A549 (cell line): Measurements from ENCODE around the gene RNU5D-1. TPM values are rescaled to one million over a fixed set of nuclear protein-coding genes. Genes with fewer than 3 reads are reported as not detected.

ENCODE experiments used
- ATAC-seq, 2 experiments: fragments of 200-7000 bp in 1 of 2; fragments of >200 bp in 1 of 2; cut with Nextera tagmentation in 1 of 2; cut with Tn5 transposase in 1 of 2; 3 replicates each; pipeline versions ENCODE4 v1.8.0 to v1.9.1; 2018 to 2020; ENCODE audit warnings: mild to moderate bottlenecking in 1 of 2, moderate library complexity in 1 of 2
- CTCF ChIA-PET: fragments of 300-600 bp; sonication (Branson Sonifier 250); formaldehyde crosslinking; extraction: SDS; loops from one replicate; lab custom pipeline; 2021; ENCODE audit warnings: antibody characterized with exemption, inconsistent platforms; lab: Yijun Ruan, JAX
- POLR2A ChIA-PET: fragments of 350-600 bp; formaldehyde crosslinking; extraction: SDS; loops from one replicate; lab custom pipeline; 2021; ENCODE audit warnings: antibody characterized with exemption, inconsistent platforms; lab: Yijun Ruan, JAX
- DNase-seq, 2 experiments: peaks; one replicate each; pipeline versions ENCODE4 v3.0.0 to v3.0.0-alpha.2; 2011 to 2016; ENCODE audit warnings: low read depth in 1 of 2, low spot score in 1 of 2
- FAIRE-seq: peaks from 2 replicates; lab custom pipeline; 2011; peaks lifted over from hg19 to GRCh38; lab: Jason Lieb, UNC
- H3K27ac ChIP-seq, 2 experiments: fragments of >200 bp; sonication (Bioruptor Twin); formaldehyde crosslinking; 3 replicates each; pipeline ENCODE4 v1.5.1; 2016 to 2017
- H3K4me1 ChIP-seq: fragments of >200 bp; sonication (Bioruptor Twin); formaldehyde crosslinking; 3 replicates; pipeline ENCODE4 v1.6.1; 2016
- H3K4me2 ChIP-seq: fragments of >200 bp; sonication (Bioruptor Twin); formaldehyde crosslinking; 3 replicates; pipeline ENCODE4 v1.6.1; 2016
- H3K4me3 ChIP-seq: fragments of >200 bp; sonication (Bioruptor Twin); formaldehyde crosslinking; 3 replicates; pipeline ENCODE4 v1.5.1; 2016
- H3K9me3 ChIP-seq: fragments of >200 bp; sonication (Bioruptor Twin); formaldehyde crosslinking; 3 replicates; pipeline ENCODE4 v1.6.1; 2016
- CBX2 ChIP-seq: fragments of 200-600 bp; sonication (generic); IDR thresholded peaks from 2 replicates; pipeline ENCODE4 v1.6.1; 2016; ENCODE audit warnings: low read depth, mild to moderate bottlenecking, borderline replicate concordance
- CBX8 ChIP-seq: fragments of 200-600 bp; sonication (generic); IDR thresholded peaks from 2 replicates; pipeline ENCODE4 v1.6.1; 2016
- CHD2 ChIP-seq: fragments of 150-350 bp; IDR thresholded peaks from 2 replicates; pipeline ENCODE4 v1.6.1; 2014; ENCODE audit warnings: low read length; ENCODE audit not compliant: partially characterized antibody
- CHD4 ChIP-seq: fragments of 200-600 bp; sonication (generic); IDR thresholded peaks from 2 replicates; pipeline ENCODE4 v1.6.1; 2016; ENCODE audit warnings: antibody characterized with exemption, mild to moderate bottlenecking, borderline replicate concordance
- EHF ChIP-seq: fragments of 250-450 bp; sonication (Bioruptor Pico); IDR thresholded peaks from 2 replicates; pipeline ENCODE4 v1.5.0; 2020; ENCODE audit warnings: mild to moderate bottlenecking
- EHMT2 ChIP-seq: fragments of 200-600 bp; sonication (generic); IDR thresholded peaks from 2 replicates; pipeline ENCODE4 v1.6.1; 2016; ENCODE audit warnings: antibody characterized with exemption, low read depth, mild to moderate bottlenecking, moderate library complexity
- EP300 ChIP-seq, 2 experiments: fragments of >200 bp; sonication (Bioruptor Twin); formaldehyde crosslinking; IDR thresholded peaks; 2 replicates in 1 of 2; 3 replicates in 1 of 2; pipeline ENCODE4 v1.6.1; 2016 to 2017
- FOSB ChIP-seq: fragments of 250-450 bp; sonication (Bioruptor Pico); IDR thresholded peaks from 2 replicates; pipeline ENCODE4 v1.5.0; 2020; ENCODE audit warnings: mild to moderate bottlenecking, moderate library complexity
- GATA3 ChIP-seq: IDR thresholded peaks from 2 replicates; pipeline ENCODE4 v1.6.1; 2012; ENCODE audit warnings: borderline replicate concordance
- HDAC2 ChIP-seq: fragments of 200-600 bp; sonication (generic); IDR thresholded peaks from 2 replicates; pipeline ENCODE4 v1.6.1; 2016
- KDM1A ChIP-seq: fragments of 200-600 bp; sonication (generic); IDR thresholded peaks from 2 replicates; pipeline ENCODE4 v1.6.1; 2016; ENCODE audit warnings: low read depth, mild to moderate bottlenecking
- NPAS2 ChIP-seq: fragments of 250-450 bp; sonication (Bioruptor Pico); IDR thresholded peaks from 2 replicates; pipeline ENCODE4 v1.8.0; 2022; ENCODE audit warnings: mild to moderate bottlenecking, moderate library complexity, borderline replicate concordance
- RFX5 ChIP-seq: fragments of 450-650 bp; IDR thresholded peaks from 2 replicates; pipeline ENCODE4 v1.7.1; 2014; ENCODE audit warnings: antibody characterized with exemption, mild to moderate bottlenecking, moderate library complexity
- SREBF2 ChIP-seq: fragments of 450-650 bp; IDR thresholded peaks from 2 replicates; pipeline ENCODE4 v1.6.1; 2014; ENCODE audit warnings: mild to moderate bottlenecking, moderate library complexity
- TFCP2L1 ChIP-seq: fragments of 250-450 bp; sonication (Bioruptor Pico); IDR thresholded peaks from 2 replicates; pipeline ENCODE4 v1.5.0; 2021; ENCODE audit warnings: mild to moderate bottlenecking
- TP53 ChIP-seq: fragments of 250-450 bp; sonication (Bioruptor Pico); IDR thresholded peaks from 2 replicates; pipeline ENCODE4 v1.5.0; 2021; ENCODE audit warnings: mild to moderate bottlenecking, moderate library complexity
- ZFP36 ChIP-seq: fragments of 450-650 bp; IDR thresholded peaks from 2 replicates; pipeline ENCODE4 v1.6.1; 2014; ENCODE audit warnings: borderline replicate concordance; ENCODE audit not compliant: partially characterized antibody
- ZNF302 ChIP-seq: fragments of 250-450 bp; sonication (Bioruptor Pico); IDR thresholded peaks from 2 replicates; pipeline ENCODE4 v1.9.0; 2021; ENCODE audit warnings: inconsistent platforms, mild to moderate bottlenecking, moderate library complexity
- WGBS: methylation state at CpG from one replicate; pipeline ENCODE4 v1.1.6; 2017; ENCODE audit errors: missing lambda C conversion rate; 5-methylcytosine and 5-hydroxymethylcytosine counted together
- polyA plus RNA-seq, 4 experiments: library from polyadenylated mRNA; depleted of rRNA in 3 of 4; stranded (reverse); fragments of >200 nt; fragmentation: RNase III in 1 of 4; extraction: RNeasy Plus Mini Kit Qiagen cat#74134 plus additional on column Dnase treatment in 1 of 4; gene quantifications; 2 replicates in 3 of 4; 3 replicates in 1 of 4; pipeline ENCODE4 v1.2.3, GENCODE V29; 2011 to 2017
- TF ChIP-seq, protein P1 (sequence below): fragments of >200 bp; sonication (Bioruptor Twin); formaldehyde crosslinking; IDR thresholded peaks from 2 replicates; pipeline ENCODE4 v1.6.1; 2016
- TF ChIP-seq, protein P2 (sequence below): fragments of 250-450 bp; sonication (Bioruptor Pico); IDR thresholded peaks from 2 replicates; pipeline ENCODE4 v1.5.0; 2020; ENCODE audit warnings: low read depth, mild to moderate bottlenecking, moderate library complexity
- TF ChIP-seq, protein P3 (sequence below): IDR thresholded peaks from 2 replicates; pipeline ENCODE4 v1.6.1; 2012
- TF ChIP-seq, protein P4 (sequence below): fragments of 250-450 bp; sonication (Bioruptor Pico); IDR thresholded peaks from 2 replicates; pipeline ENCODE4 v1.5.0; 2021; ENCODE audit warnings: mild to moderate bottlenecking, moderate library complexity, borderline replicate concordance

RNU5D-1 gene
- polyA plus RNA-seq, 2 of the 4 experiments (the other 2 are of a cell fraction), result not detected

DNA sequence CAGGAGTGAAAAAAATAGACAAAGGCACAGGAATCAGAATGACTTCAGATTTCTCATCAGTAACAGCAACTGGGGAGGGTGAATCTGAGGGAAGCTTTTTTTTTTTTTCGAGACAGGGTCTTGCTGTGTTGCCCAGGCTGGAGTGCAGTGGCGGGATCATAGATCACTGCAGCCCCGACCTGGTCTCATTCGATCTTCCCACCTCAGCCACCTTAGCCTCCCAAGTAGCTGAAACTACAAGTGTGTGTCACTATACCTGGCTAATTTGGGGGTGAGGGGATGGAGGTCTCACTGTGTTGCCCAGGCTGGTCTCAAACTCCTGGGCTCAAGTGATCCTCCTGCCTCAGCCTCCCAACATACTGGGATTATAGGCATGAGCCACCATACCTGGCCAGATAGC, 45.8 kb downstream of the RNU5D-1 start:
- FAIRE-seq, result no peak
- ChIA-PET POLR2A (interaction anchor here (0.8 to 1.4 kb wide), 2 partner anchors 11 to 53 kb away, joined by 3 to 5 read pairs; partner anchors contain the start of genes ARMH1 and TMEM53), CTCF (interaction anchor here (0.6 to 1.0 kb wide), 2 partner anchors 25 to 32 kb away, joined by 3 read pairs; no protein-coding TSS in a partner anchor)
- Histone ChIP-seq H3K4me1 (peaks cover 5% of the 10 kb centered on the region; the same call in 2 of the 3 replicates), H3K27ac (no peak overlapping the region), H3K4me2 (no peak overlapping the region), H3K4me3 (no peak overlapping the region), H3K9me3 (no peaks in the 10 kb centered on the region)
- WGBS, result 85% methylated on average over 4 of the region's 4 CpGs
- no peak for ATAC-seq
- TF ChIP-seq ZNF302 (CRISPR knock-in tag) (no peak), SREBF2 (no peak), EHF (CRISPR knock-in tag) (no peak), CHD4 (no peak), EP300 (IDR thresholded peaks at IDR 0.05) (no peak), RFX5 (no peak), GATA3 (no peak), CBX8 (no peak), HDAC2 (no peak), CHD2 (no peak)
- TF ChIP-seq, protein P1, sequence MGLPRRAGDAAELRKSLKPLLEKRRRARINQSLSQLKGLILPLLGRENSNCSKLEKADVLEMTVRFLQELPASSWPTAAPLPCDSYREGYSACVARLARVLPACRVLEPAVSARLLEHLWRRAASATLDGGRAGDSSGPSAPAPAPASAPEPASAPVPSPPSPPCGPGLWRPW, result no peak
- TF ChIP-seq, protein P2, sequence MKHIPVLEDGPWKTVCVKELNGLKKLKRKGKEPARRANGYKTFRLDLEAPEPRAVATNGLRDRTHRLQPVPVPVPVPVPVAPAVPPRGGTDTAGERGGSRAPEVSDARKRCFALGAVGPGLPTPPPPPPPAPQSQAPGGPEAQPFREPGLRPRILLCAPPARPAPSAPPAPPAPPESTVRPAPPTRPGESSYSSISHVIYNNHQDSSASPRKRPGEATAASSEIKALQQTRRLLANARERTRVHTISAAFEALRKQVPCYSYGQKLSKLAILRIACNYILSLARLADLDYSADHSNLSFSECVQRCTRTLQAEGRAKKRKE, result no peak
- no peak for DNase-seq

DNA sequence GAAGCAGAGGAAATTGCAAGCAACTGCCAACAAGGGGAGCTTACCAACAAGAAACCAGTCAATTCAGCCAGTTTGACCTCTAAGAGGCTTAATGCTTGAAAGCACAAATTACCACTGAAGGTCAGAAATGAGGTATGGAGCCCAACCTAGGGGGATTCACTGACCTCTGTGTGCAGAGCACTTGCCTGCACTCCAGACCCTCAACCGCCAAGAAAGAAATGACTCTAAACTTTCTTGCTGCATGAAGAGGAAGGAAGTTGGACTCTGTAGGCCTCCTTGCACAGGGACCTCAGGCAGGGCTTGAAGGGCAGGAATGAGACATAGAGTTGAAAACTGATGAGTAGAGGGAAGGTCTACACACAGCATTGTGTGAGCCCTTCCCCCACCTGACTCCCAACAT, 46.4 kb downstream of the RNU5D-1 start:
- H3K4me1 ChIP-seq, result peaks cover 5% of the 10 kb centered on the region; the same call in 2 of the 3 replicates
- 92% methylated on average over 1 of the region's 1 CpG for whole genome bisulfite sequencing
- no peak for TF ChIP-seq NPAS2 (CRISPR knock-in tag)
- no peak for TF ChIP-seq CHD2
- TF ChIP-seq, protein P2, result no peak
- TF ChIP-seq EHMT2, result no peak
- no peak for TF ChIP-seq ZFP36
- TF ChIP-seq, protein P3, sequence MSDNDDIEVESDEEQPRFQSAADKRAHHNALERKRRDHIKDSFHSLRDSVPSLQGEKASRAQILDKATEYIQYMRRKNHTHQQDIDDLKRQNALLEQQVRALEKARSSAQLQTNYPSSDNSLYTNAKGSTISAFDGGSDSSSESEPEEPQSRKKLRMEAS, result no peak
- no peak for TF ChIP-seq TP53 (CRISPR knock-in tag)
- TF ChIP-seq FOSB (CRISPR knock-in tag), result no peak
- TF ChIP-seq CHD4, result no peak
- TF ChIP-seq KDM1A, result no peak
- no peak for TF ChIP-seq TFCP2L1 (CRISPR knock-in tag)
- TF ChIP-seq, protein P4, sequence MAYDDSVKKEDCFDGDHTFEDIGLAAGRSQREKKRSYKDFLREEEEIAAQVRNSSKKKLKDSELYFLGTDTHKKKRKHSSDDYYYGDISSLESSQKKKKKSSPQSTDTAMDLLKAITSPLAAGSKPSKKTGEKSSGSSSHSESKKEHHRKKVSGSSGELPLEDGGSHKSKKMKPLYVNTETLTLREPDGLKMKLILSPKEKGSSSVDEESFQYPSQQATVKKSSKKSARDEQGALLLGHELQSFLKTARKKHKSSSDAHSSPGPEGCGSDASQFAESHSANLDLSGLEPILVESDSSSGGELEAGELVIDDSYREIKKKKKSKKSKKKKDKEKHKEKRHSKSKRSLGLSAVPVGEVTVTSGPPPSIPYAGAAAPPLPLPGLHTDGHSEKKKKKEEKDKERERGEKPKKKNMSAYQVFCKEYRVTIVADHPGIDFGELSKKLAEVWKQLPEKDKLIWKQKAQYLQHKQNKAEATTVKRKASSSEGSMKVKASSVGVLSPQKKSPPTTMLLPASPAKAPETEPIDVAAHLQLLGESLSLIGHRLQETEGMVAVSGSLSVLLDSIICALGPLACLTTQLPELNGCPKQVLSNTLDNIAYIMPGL (CRISPR knock-in tag), result no peak
- no peak for TF ChIP-seq CBX2
- ChIA-PET CTCF (interaction anchor here (1.0 kb wide), 1 partner anchor 32 kb away, joined by 3 read pairs; no protein-coding TSS in a partner anchor), POLR2A (no interaction called here)
- no peak for FAIRE-seq
- H3K4me2 ChIP-seq, result no peak overlapping the region
- no peak overlapping the region for H3K4me3 ChIP-seq
- no peaks in the 10 kb centered on the region for H3K9me3 ChIP-seq
- H3K27ac ChIP-seq, result no peak overlapping the region
- no peak for DNase-seq
- no peak for ATAC-seq
